ENCODE results near the gene ELN.

ELN gene

DNA sequence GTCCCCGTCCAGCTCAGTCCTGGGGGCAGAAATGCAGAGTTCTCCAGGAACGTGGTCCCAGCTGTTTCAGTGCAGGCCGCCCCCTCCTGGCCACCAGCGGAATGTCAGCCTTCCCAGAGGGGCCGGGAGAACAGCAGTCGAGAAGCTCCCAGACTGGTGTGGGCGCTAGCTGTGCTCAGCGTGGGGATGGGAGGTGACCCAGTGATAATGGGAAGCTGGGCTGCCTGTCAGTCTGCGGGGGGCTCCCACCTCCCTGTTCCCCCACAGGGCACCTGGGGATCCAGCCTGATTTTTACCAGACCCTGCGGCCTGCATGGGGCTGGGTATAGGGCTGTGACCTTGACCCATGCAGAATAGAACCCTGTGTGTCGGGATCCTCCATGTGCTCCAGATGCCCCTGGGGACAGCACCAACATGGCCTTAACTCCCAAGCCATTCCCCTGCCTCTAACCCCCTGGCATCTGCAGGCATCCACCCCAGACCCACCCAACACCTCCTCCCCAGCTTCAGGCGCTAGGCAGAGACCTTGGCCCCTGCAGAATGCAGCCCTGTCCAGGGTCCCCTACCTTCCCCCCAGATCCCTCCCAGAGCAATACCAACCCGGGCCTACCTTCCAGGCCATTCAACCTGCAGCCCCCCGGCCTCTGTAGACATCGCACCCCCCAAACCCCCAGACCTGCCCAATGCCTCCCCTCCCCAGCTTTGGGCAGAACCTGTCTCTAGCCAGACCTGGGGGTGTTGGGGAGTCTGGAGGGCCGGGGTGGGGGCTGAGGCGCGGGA is 880 bp upstream of the ELN start:
- H3K4me3 ChIP-seq (ENCODE audit: severe bottlenecking): no peak overlapping the region
- TF ChIP-seq CTCF (IDR thresholded peaks at IDR 0.05; ENCODE audit: poor library complexity, severe bottlenecking): peak; percentile 93
- ATAC-seq (ENCODE audit: low read depth) (peak; percentile 54; the same call in 2 of the 3 replicates), DNase-seq (ENCODE audit: low spot score) (no peak)
- peaks cover 15% of the 10 kb centered on the region for H3K4me1 ChIP-seq (ENCODE audit: insufficient read depth, poor library complexity, severe bottlenecking)
- no peaks in the 10 kb centered on the region for H3K27me3 ChIP-seq (ENCODE audit: insufficient read depth, poor library complexity, severe bottlenecking)
- no peaks in the 10 kb centered on the region for H3K36me3 ChIP-seq (ENCODE audit: low read depth)
- no peak overlapping the region for H3K27ac ChIP-seq (ENCODE audit: poor library complexity, severe bottlenecking)
- H3K9me3 ChIP-seq (ENCODE audit: severe bottlenecking): no peaks in the 10 kb centered on the region

GRCh38 chr7:74028321-74028838 is 407 bp downstream of the ELN start:
- no peak overlapping the region for H3K27ac ChIP-seq (ENCODE audit: poor library complexity, severe bottlenecking)
- H3K4me1 ChIP-seq (ENCODE audit: insufficient read depth, poor library complexity, severe bottlenecking): peaks cover 5% of the 10 kb centered on the region
- H3K36me3 ChIP-seq (ENCODE audit: low read depth): no peaks in the 10 kb centered on the region
- no peaks in the 10 kb centered on the region for H3K9me3 ChIP-seq (ENCODE audit: severe bottlenecking)
- TF ChIP-seq CTCF (IDR thresholded peaks at IDR 0.05; ENCODE audit: poor library complexity, severe bottlenecking): no peak
- DNase-seq (ENCODE audit: low spot score): no peak
- no peak for ATAC-seq (ENCODE audit: low read depth)
- no peaks in the 10 kb centered on the region for H3K27me3 ChIP-seq (ENCODE audit: insufficient read depth, poor library complexity, severe bottlenecking)
- H3K4me3 ChIP-seq (ENCODE audit: severe bottlenecking): no peak overlapping the region

GRCh38 chr7:74029089-74029785 is 1.3 kb downstream of the ELN start:
- no peaks in the 10 kb centered on the region for H3K36me3 ChIP-seq (ENCODE audit: low read depth)
- no peak overlapping the region for H3K27ac ChIP-seq (ENCODE audit: poor library complexity, severe bottlenecking)
- no peak overlapping the region for H3K4me3 ChIP-seq (ENCODE audit: severe bottlenecking)
- H3K9me3 ChIP-seq (ENCODE audit: severe bottlenecking): no peaks in the 10 kb centered on the region
- peaks cover 4% of the 10 kb centered on the region for H3K4me1 ChIP-seq (ENCODE audit: insufficient read depth, poor library complexity, severe bottlenecking)
- no peak for DNase-seq (ENCODE audit: low spot score)
- no peak for ATAC-seq (ENCODE audit: low read depth)
- TF ChIP-seq CTCF (IDR thresholded peaks at IDR 0.05; ENCODE audit: poor library complexity, severe bottlenecking): no peak
- H3K27me3 ChIP-seq (ENCODE audit: insufficient read depth, poor library complexity, severe bottlenecking): no peaks in the 10 kb centered on the region

DNA sequence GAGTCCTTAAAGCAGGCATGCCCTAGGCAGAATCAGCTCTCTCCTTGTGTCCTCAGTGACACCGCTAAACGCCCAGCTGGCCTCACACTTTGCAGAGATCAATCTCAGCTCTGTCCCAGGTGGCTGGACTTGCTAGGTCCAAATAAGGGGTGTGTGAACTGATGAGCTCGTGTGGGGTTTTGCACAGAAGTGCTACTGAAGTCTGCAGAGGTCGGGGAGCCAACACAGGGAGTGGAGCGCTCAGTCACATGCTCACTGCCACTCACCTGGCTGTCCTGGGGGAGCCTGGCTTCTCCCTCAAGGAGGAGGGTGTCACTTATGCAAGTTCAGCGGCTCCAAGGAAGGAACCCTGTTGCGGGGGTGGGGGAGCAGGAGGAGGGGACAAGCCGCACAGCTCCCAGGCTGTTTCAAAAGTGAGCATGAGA is 2.0 kb downstream of the ELN start:
- Histone ChIP-seq H3K36me3 (ENCODE audit: low read depth) (no peaks in the 10 kb centered on the region), H3K4me3 (ENCODE audit: severe bottlenecking) (no peak overlapping the region), H3K27ac (ENCODE audit: poor library complexity, severe bottlenecking) (no peak overlapping the region), H3K27me3 (ENCODE audit: insufficient read depth, poor library complexity, severe bottlenecking) (no peaks in the 10 kb centered on the region), H3K9me3 (ENCODE audit: severe bottlenecking) (no peaks in the 10 kb centered on the region), H3K4me1 (ENCODE audit: insufficient read depth, poor library complexity, severe bottlenecking) (peaks cover 4% of the 10 kb centered on the region)
- DNase-seq (ENCODE audit: low spot score) (no peak), ATAC-seq (ENCODE audit: low read depth) (no peak)
- no peak for TF ChIP-seq CTCF (IDR thresholded peaks at IDR 0.05; ENCODE audit: poor library complexity, severe bottlenecking)
